Measurements from ENCODE around the gene C15orf39. TPM values are rescaled to one million over a fixed set of nuclear protein-coding genes. Genes with fewer than 3 reads are reported as not detected.

C15orf39 gene
- total and polyA plus RNA-seq, 9 of the 15 experiments (the other 6 are each of a cell fraction or from before 2014, with no cell fraction given) = 0.31 to 29.8 (median 4.4) TPM

DNA sequence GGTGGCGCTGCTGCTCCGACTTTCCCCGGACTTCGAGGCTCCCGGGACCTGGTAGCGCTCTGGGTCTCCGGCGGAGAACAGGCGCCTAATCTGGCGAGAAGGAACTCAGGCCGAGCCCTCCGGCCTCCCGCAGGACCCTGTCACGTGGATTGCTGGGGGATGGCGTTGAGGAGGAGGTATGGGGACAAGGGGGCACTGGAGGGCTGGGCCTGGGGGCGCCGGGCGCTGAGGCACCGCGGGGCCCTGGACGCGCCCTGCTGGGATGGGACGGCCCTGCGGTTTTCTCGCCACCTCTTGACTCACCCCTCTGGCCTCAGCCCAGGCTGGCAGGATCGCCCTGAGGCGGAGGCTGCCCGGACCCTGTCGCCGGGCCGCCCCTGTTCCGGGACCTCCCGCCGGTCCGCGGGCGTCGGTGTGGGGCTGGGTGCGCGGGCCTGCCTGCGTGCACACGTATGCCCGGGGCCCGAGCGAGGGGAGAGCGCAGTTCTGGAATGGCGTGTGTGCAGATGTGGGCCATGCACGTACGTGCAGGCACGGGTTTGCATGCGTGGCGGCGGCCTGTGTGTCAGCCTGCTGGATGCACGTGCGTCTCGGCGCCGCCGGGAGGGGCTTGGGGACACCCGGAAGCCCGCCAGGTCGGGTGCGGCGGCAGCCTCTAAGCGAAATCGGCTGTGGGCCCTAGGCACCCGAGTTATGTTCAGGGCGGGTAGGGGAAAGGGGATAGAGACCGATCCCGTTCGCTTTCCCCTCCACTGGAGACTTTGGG is 752 bp downstream of the C15orf39 start (continued):
- TF ChIP-seq, protein P1, sequence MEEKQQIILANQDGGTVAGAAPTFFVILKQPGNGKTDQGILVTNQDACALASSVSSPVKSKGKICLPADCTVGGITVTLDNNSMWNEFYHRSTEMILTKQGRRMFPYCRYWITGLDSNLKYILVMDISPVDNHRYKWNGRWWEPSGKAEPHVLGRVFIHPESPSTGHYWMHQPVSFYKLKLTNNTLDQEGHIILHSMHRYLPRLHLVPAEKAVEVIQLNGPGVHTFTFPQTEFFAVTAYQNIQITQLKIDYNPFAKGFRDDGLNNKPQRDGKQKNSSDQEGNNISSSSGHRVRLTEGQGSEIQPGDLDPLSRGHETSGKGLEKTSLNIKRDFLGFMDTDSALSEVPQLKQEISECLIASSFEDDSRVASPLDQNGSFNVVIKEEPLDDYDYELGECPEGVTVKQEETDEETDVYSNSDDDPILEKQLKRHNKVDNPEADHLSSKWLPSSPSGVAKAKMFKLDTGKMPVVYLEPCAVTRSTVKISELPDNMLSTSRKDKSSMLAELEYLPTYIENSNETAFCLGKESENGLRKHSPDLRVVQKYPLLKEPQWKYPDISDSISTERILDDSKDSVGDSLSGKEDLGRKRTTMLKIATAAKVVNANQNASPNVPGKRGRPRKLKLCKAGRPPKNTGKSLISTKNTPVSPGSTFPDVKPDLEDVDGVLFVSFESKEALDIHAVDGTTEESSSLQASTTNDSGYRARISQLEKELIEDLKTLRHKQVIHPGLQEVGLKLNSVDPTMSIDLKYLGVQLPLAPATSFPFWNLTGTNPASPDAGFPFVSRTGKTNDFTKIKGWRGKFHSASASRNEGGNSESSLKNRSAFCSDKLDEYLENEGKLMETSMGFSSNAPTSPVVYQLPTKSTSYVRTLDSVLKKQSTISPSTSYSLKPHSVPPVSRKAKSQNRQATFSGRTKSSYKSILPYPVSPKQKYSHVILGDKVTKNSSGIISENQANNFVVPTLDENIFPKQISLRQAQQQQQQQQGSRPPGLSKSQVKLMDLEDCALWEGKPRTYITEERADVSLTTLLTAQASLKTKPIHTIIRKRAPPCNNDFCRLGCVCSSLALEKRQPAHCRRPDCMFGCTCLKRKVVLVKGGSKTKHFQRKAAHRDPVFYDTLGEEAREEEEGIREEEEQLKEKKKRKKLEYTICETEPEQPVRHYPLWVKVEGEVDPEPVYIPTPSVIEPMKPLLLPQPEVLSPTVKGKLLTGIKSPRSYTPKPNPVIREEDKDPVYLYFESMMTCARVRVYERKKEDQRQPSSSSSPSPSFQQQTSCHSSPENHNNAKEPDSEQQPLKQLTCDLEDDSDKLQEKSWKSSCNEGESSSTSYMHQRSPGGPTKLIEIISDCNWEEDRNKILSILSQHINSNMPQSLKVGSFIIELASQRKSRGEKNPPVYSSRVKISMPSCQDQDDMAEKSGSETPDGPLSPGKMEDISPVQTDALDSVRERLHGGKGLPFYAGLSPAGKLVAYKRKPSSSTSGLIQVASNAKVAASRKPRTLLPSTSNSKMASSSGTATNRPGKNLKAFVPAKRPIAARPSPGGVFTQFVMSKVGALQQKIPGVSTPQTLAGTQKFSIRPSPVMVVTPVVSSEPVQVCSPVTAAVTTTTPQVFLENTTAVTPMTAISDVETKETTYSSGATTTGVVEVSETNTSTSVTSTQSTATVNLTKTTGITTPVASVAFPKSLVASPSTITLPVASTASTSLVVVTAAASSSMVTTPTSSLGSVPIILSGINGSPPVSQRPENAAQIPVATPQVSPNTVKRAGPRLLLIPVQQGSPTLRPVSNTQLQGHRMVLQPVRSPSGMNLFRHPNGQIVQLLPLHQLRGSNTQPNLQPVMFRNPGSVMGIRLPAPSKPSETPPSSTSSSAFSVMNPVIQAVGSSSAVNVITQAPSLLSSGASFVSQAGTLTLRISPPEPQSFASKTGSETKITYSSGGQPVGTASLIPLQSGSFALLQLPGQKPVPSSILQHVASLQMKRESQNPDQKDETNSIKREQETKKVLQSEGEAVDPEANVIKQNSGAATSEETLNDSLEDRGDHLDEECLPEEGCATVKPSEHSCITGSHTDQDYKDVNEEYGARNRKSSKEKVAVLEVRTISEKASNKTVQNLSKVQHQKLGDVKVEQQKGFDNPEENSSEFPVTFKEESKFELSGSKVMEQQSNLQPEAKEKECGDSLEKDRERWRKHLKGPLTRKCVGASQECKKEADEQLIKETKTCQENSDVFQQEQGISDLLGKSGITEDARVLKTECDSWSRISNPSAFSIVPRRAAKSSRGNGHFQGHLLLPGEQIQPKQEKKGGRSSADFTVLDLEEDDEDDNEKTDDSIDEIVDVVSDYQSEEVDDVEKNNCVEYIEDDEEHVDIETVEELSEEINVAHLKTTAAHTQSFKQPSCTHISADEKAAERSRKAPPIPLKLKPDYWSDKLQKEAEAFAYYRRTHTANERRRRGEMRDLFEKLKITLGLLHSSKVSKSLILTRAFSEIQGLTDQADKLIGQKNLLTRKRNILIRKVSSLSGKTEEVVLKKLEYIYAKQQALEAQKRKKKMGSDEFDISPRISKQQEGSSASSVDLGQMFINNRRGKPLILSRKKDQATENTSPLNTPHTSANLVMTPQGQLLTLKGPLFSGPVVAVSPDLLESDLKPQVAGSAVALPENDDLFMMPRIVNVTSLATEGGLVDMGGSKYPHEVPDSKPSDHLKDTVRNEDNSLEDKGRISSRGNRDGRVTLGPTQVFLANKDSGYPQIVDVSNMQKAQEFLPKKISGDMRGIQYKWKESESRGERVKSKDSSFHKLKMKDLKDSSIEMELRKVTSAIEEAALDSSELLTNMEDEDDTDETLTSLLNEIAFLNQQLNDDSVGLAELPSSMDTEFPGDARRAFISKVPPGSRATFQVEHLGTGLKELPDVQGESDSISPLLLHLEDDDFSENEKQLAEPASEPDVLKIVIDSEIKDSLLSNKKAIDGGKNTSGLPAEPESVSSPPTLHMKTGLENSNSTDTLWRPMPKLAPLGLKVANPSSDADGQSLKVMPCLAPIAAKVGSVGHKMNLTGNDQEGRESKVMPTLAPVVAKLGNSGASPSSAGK (IDR thresholded peaks at IDR 0.05) = peak; percentile 86
- TF ChIP-seq YY1 (IDR thresholded peaks at IDR 0.05; ENCODE audit: borderline replicate concordance in 1 of 3, control insufficient read depth in 1 of 3, extremely low read depth in 1 of 3, insufficient read depth in 3 of 3, insufficient read length in 1 of 3, insufficient replicate concordance in 2 of 3, low read depth in 1 of 3, low read length in 2 of 3) = peak in 2 of 3 experiments; percentile 6 to 47
- no peak for TF ChIP-seq POLR2B (IDR thresholded peaks at IDR 0.05; ENCODE audit: low read depth, partially characterized antibody)
- TF ChIP-seq SIN3A (IDR thresholded peaks at IDR 0.05; ENCODE audit: borderline replicate concordance in 2 of 2, control insufficient read depth in 1 of 2, low read depth in 2 of 2, low read length in 2 of 2) = peak; percentile 30 to 97; a peak in 2 of 4 replicates
- TF ChIP-seq PHB (CRISPR knock-in tag; IDR thresholded peaks at IDR 0.05) = peak; percentile 60
- TF ChIP-seq NR3C1 (CRISPR knock-in tag; IDR thresholded peaks at IDR 0.05) = peak; percentile 35; the same call in 1 of the 2 replicates
- TF ChIP-seq CREB3L1 (IDR thresholded peaks at IDR 0.05; ENCODE audit: borderline replicate concordance, low read depth) = peak; percentile 79; the same call in 1 of the 2 replicates
- peak; percentile 82 for TF ChIP-seq ELF1 (tag; IDR thresholded peaks at IDR 0.05)
- 0 out of 4 replicates have a peak, but pooled peaks of 1 of the 2 experiments have one; percentile 17 for TF ChIP-seq SRF (CRISPR knock-in tag; IDR thresholded peaks at IDR 0.05)
- TF ChIP-seq KAT8 (IDR thresholded peaks at IDR 0.05; ENCODE audit: low read depth) = no peak
- no peak for TF ChIP-seq ZNF217 (CRISPR knock-in tag; IDR thresholded peaks at IDR 0.05)
- 0 out of 2 replicates have a peak, but pooled peaks have one; percentile 29 for TF ChIP-seq ZNF589 (CRISPR knock-in tag; IDR thresholded peaks at IDR 0.05; ENCODE audit: low read depth)
